ENCODE results near the gene CACNA1I. TPM values are rescaled to one million over a fixed set of nuclear protein-coding genes. Genes with fewer than 3 reads are reported as not detected.

Gene CACNA1I
- total RNA-seq, 1 experiment from 2014 or later = 0.15 TPM

GRCh38 chr22:39563571-39564428 is 6.8 kb upstream of the CACNA1I start:
- ChIA-PET CTCF (no interaction called here), POLR2A (no interaction called here), RAD21 (ENCODE audit: low non-redundant PET in 1 of 2, low total read pairs in 2 of 2, uncharacterized antibody in 2 of 2, unreplicated experiment in 2 of 2) (no interaction called here)
- TF ChIP-seq EGR1 (IDR thresholded peaks at IDR 0.05; ENCODE audit: low read depth) (no peak), SIN3A (IDR thresholded peaks at IDR 0.05; ENCODE audit: low read depth) (no peak), CBX3 (IDR thresholded peaks at IDR 0.05; ENCODE audit: low read depth) (no peak), JUND (IDR thresholded peaks at IDR 0.05) (no peak), POLR2AphosphoS5 (IDR thresholded peaks at IDR 0.05; ENCODE audit: low read depth, low read length) (no peak), ZFX (IDR thresholded peaks at IDR 0.05) (no peak), YY1 (IDR thresholded peaks at IDR 0.05; ENCODE audit: extremely low read depth, insufficient replicate concordance, low read depth, low read length) (no peak), CEBPB (IDR thresholded peaks at IDR 0.05; ENCODE audit: low read depth) (no peak), SP1 (IDR thresholded peaks at IDR 0.05; ENCODE audit: low read depth) (no peak), ELF1 (IDR thresholded peaks at IDR 0.05; ENCODE audit: borderline replicate concordance, low read depth) (no peak), POLR2A (IDR thresholded peaks at IDR 0.05; ENCODE audit: borderline replicate concordance, extremely low read depth, insufficient read depth, insufficient read length) (no peak), ZNF274 (IDR thresholded peaks at IDR 0.05; ENCODE audit: low read depth, low read length) (no peak), TCF7L2 (IDR thresholded peaks at IDR 0.05; ENCODE audit: borderline replicate concordance, extremely low read depth, insufficient read depth, insufficient read length) (no peak), EZH2phosphoT487 (IDR thresholded peaks at IDR 0.05; ENCODE audit: borderline replicate concordance) (no peak), FOSL1 (IDR thresholded peaks at IDR 0.05; ENCODE audit: low read depth) (no peak), REST (IDR thresholded peaks at IDR 0.05; ENCODE audit: low read depth) (no peak), SRF (IDR thresholded peaks at IDR 0.05; ENCODE audit: low read depth) (no peak)
- TF ChIP-seq, protein P1, sequence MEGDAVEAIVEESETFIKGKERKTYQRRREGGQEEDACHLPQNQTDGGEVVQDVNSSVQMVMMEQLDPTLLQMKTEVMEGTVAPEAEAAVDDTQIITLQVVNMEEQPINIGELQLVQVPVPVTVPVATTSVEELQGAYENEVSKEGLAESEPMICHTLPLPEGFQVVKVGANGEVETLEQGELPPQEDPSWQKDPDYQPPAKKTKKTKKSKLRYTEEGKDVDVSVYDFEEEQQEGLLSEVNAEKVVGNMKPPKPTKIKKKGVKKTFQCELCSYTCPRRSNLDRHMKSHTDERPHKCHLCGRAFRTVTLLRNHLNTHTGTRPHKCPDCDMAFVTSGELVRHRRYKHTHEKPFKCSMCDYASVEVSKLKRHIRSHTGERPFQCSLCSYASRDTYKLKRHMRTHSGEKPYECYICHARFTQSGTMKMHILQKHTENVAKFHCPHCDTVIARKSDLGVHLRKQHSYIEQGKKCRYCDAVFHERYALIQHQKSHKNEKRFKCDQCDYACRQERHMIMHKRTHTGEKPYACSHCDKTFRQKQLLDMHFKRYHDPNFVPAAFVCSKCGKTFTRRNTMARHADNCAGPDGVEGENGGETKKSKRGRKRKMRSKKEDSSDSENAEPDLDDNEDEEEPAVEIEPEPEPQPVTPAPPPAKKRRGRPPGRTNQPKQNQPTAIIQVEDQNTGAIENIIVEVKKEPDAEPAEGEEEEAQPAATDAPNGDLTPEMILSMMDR (IDR thresholded peaks at IDR 0.05 in 2 of 3, conservative IDR thresholded peaks at IDR 0.05 in 1 of 3; ENCODE audit: borderline replicate concordance in 1 of 3, insufficient read depth in 1 of 3, low read depth in 2 of 3, low read length in 2 of 3) = no peak
- TF ChIP-seq, protein P2, sequence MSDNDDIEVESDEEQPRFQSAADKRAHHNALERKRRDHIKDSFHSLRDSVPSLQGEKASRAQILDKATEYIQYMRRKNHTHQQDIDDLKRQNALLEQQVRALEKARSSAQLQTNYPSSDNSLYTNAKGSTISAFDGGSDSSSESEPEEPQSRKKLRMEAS (IDR thresholded peaks at IDR 0.05) = no peak
- TF ChIP-seq, protein P3, sequence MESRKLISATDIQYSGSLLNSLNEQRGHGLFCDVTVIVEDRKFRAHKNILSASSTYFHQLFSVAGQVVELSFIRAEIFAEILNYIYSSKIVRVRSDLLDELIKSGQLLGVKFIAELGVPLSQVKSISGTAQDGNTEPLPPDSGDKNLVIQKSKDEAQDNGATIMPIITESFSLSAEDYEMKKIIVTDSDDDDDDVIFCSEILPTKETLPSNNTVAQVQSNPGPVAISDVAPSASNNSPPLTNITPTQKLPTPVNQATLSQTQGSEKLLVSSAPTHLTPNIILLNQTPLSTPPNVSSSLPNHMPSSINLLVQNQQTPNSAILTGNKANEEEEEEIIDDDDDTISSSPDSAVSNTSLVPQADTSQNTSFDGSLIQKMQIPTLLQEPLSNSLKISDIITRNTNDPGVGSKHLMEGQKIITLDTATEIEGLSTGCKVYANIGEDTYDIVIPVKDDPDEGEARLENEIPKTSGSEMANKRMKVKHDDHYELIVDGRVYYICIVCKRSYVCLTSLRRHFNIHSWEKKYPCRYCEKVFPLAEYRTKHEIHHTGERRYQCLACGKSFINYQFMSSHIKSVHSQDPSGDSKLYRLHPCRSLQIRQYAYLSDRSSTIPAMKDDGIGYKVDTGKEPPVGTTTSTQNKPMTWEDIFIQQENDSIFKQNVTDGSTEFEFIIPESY (IDR thresholded peaks at IDR 0.05; ENCODE audit: extremely low read depth, insufficient replicate concordance, low read length) = no peak
- Histone ChIP-seq H3K36me3 (ENCODE audit: control insufficient read depth in 1 of 2, insufficient read depth in 2 of 2, low read length in 2 of 2) (no peaks in the 10 kb centered on the region), H3K9me2 (ENCODE audit: insufficient read depth) (no peaks in the 10 kb centered on the region), H3K4me3 (replicated peaks in 1 of 2; ENCODE audit: low read depth in 1 of 2, low read length in 2 of 2) (no peak overlapping the region), H3K4me2 (ENCODE audit: low read length) (no peak overlapping the region), H3K27ac (ENCODE audit: low read depth, low read length) (no peak overlapping the region), H3K27me3 (ENCODE audit: insufficient read depth, low read length) (no peaks in the 10 kb centered on the region), H3K79me2 (ENCODE audit: insufficient read depth, low read length) (no peaks in the 10 kb centered on the region), H3K9ac (ENCODE audit: low read length) (no peak overlapping the region), H3K9me3 (ENCODE audit: control insufficient read depth in 1 of 2, insufficient read depth in 1 of 2, low read depth in 1 of 2, low read length in 2 of 2) (peaks cover 0 to 3% of the 10 kb centered on the region in 2 experiments; a peak in 1 of 4 replicates), H4K20me1 (ENCODE audit: insufficient read depth) (no peaks in the 10 kb centered on the region), H3K4me1 (ENCODE audit: control insufficient read depth in 1 of 2, insufficient read depth in 2 of 2, low read length in 2 of 2) (peaks cover 0 to 8% of the 10 kb centered on the region in 2 experiments; a peak in 2 of 4 replicates), H2AFZ (ENCODE audit: low read depth, low read length, poor library complexity, severe bottlenecking) (no peak overlapping the region)
- intact Hi-C loops (cut with micrococcal nuclease) = no loop called here
- no peak for DNase-seq (ENCODE audit: low read depth, low spot score)
- BruUV-seq (replicated peaks) = no TSS peak
- no peak for ATAC-seq
